Activated CD4-positive, alpha-beta T cell treated with anti-CD3 and anti-CD28 coated beads, Interleukin-2, amount 10 ng/mL, durations not matched to agents 24 days and 14 days (primary cell): ENCODE results near the gene DIO1. TPM values are rescaled to one million over a fixed set of nuclear protein-coding genes. Genes with fewer than 3 reads are reported as not detected.

Experiments
- DNase-seq: peaks from one replicate; pipeline ENCODE4 v3.0.0; 2022
- H3K27ac Mint-ChIP-seq: one replicate; pipeline ENCODE4 v1.8.0; 2022; ENCODE audit warnings: mild to moderate bottlenecking, mixed read lengths
- H3K27me3 Mint-ChIP-seq: one replicate; pipeline ENCODE4 v1.8.0; 2022; ENCODE audit warnings: mixed read lengths
- H3K36me3 Mint-ChIP-seq: one replicate; pipeline ENCODE4 v1.8.0; 2022; ENCODE audit warnings: low read depth, mild to moderate bottlenecking, mixed read lengths
- H3K4me1 Mint-ChIP-seq: one replicate; pipeline ENCODE4 v1.8.0; 2021; ENCODE audit warnings: mixed read lengths
- H3K4me3 Mint-ChIP-seq: one replicate; pipeline ENCODE4 v1.8.0; 2022; ENCODE audit warnings: mild to moderate bottlenecking, moderate library complexity, mixed read lengths
- H3K9me3 Mint-ChIP-seq: one replicate; pipeline ENCODE4 v1.8.0; 2021; ENCODE audit warnings: mixed read lengths
- intact Hi-C: fragments of 100-400 bp; cut with micrococcal nuclease; formaldehyde crosslinking; loops from one replicate; pipeline ENCODE4 v1.15.1; 2023
- total RNA-seq: library from RNA; stranded (reverse); gene quantifications from 2 replicates; pipeline ENCODE4 v1.2.3, GENCODE V29; 2022

Gene DIO1
- total RNA-seq, 1 donor from 2014 or later: not detected

GRCh38 chr1:53942127-53942957 is 48.4 kb downstream of the DIO1 start:
- Mint-ChIP-seq H3K9me3 (no peaks in the 10 kb centered on the region), H3K36me3 (peaks cover 34% of the 10 kb centered on the region), H3K4me3 (peak overlapping the region; percentile 98), H3K27me3 (no peaks in the 10 kb centered on the region), H3K27ac (no peak overlapping the region), H3K4me1 (peaks cover 39% of the 10 kb centered on the region)
- intact Hi-C loops: loop anchor here (2.0 kb wide), 1 partner anchor 24 kb away; no protein-coding TSS in a partner anchor
- DNase-seq: no peak

DNA sequence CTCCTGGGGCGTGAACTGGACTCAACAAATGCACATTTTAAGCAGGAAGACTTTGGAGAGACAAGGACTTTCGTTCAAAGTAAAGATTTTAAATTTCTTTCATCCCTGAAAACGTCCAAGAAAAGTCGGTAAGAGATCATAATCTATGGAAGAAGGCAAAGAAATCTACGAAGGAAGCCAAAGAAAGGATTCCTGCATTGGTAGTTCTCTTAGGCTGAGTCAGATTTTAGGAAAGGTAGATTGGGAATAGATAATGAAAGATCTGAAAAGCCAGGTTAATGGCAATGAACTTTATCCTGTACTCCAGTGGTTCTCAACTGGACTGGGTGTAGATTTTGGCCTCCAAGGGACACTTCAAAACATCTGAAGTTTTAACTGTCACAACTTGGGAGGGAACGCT is 49.1 kb downstream of the DIO1 start:
- Mint-ChIP-seq H3K4me1 (peaks cover 47% of the 10 kb centered on the region), H3K27ac (no peak overlapping the region), H3K27me3 (no peaks in the 10 kb centered on the region), H3K36me3 (peaks cover 27% of the 10 kb centered on the region), H3K4me3 (peak overlapping the region; percentile 98), H3K9me3 (no peaks in the 10 kb centered on the region)
- intact Hi-C loops: loop anchor here (2.0 kb wide), 1 partner anchor 24 kb away; no protein-coding TSS in a partner anchor
- no peak for DNase-seq

DNA sequence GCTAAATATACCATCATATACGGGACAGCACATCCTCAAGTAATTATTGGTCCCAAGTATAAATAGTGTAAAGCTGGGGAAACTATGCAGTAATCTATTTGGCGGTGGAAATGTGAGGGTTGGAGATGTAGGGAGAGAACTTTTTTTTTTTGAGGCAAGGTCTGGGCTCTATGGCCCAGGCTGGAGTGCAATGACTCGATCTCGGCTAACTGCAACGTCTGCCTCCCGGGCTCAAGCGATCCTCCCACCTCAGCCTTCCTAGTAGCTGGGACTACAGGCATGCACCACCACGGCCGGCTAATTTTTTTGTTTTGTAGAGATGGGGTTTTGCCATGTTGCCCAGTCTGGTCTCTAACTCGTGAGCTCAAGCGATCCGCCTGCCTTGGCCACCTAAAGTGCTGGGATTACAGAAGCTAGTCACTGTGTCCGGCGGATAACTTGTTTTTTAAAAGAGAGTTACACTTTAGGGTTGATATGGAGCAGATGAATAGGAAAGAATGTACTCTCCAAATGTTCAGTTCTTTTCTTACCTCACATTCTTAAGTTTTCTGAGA is 49.6 kb downstream of the DIO1 start:
- Mint-ChIP-seq H3K27ac (peak overlapping the region; percentile 71), H3K4me3 (peak overlapping the region; percentile 98), H3K9me3 (no peaks in the 10 kb centered on the region), H3K36me3 (peaks cover 27% of the 10 kb centered on the region), H3K27me3 (no peaks in the 10 kb centered on the region), H3K4me1 (peaks cover 48% of the 10 kb centered on the region)
- DNase-seq: no peak
- intact Hi-C loops: loop anchor here (2.0 kb wide), 1 partner anchor 25 kb away; no protein-coding TSS in a partner anchor

GRCh38 chr1:53944469-53945182 is 50.6 kb downstream of the DIO1 start:
- peak overlapping the region; percentile 95 for H3K27ac Mint-ChIP-seq
- peaks cover 52% of the 10 kb centered on the region for H3K4me1 Mint-ChIP-seq
- peak; percentile 60 for DNase-seq
- H3K27me3 Mint-ChIP-seq: no peaks in the 10 kb centered on the region
- H3K9me3 Mint-ChIP-seq: no peaks in the 10 kb centered on the region
- H3K36me3 Mint-ChIP-seq: peaks cover 20% of the 10 kb centered on the region
- H3K4me3 Mint-ChIP-seq: peak overlapping the region; percentile 98
- intact Hi-C loops: loop anchor here (5.0 kb wide), 1 partner anchor 818 kb away; the partner anchor contains the start of gene PARS2

- H3K9me3 Mint-ChIP-seq: no peaks in the 10 kb centered on the region
- intact Hi-C loops: loop anchor here (5.0 kb wide), 1 partner anchor 817 kb away; the partner anchor contains the start of gene PARS2
- peaks cover 54% of the 10 kb centered on the region for H3K4me1 Mint-ChIP-seq
- DNase-seq: no peak
- H3K27ac Mint-ChIP-seq: peak overlapping the region; percentile 95
- peaks cover 17% of the 10 kb centered on the region for H3K36me3 Mint-ChIP-seq
- H3K27me3 Mint-ChIP-seq: no peaks in the 10 kb centered on the region
- peak overlapping the region; percentile 98 for H3K4me3 Mint-ChIP-seq
Observed at GRCh38 chr1:53945183-53945432, 51.1 kb downstream of the DIO1 start.

DNA sequence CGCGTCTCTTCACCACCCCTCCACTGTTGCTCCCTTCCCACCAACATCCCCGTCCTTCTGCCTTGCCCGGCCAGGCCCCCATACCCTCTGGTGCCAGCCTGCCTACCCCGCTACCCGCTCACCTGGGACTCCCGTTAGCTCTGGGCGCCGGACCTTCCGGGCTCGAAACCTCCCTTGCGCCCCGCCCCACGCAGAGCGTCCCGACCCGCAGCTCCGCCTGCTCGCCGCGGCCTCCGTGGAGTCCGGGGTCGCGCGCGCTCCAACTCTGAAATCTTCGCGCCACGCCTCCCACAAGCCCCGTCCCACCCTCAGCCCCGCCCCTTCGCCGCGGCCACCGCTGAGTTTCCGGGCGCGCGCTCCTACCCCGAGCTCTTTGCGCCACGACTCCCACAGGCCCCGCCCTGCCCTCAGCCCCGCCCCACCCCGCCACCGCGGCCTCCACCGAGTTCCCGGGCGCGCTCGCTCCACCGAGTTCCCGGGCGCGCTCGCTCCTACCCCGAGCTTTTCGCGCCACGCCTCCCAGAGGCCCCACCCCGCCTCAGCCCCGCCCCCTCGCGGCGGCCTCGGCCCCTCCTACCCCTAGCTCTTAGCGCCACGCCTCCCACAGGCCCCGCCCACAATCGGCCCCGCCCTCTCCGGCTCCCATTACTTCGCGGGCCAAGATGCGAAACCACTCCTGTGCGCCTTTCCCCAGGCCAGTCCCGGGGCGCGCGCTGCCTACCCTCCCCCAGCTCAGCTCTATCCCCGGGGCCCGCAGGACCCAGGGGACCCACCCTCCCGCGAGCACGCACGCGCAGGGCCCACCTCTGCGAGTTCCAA is 51.7 kb downstream of the DIO1 start, which contains the start of gene IFT25:
Gene IFT25 (minus strand): TSS at position 267 of the 819 bp plus-strand sequence. CDS start 5,617 bp downstream, outside the sequence.
- H3K27me3 Mint-ChIP-seq: no peaks in the 10 kb centered on the region
- peaks cover 16% of the 10 kb centered on the region for H3K36me3 Mint-ChIP-seq
- H3K27ac Mint-ChIP-seq: peak within 1 kb of the TSS; percentile 95
- H3K4me1 Mint-ChIP-seq: peaks cover 53% of the 10 kb centered on the region
- H3K4me3 Mint-ChIP-seq: peak within 1 kb of the TSS; percentile 98
- peak; percentile 99 for DNase-seq
- H3K9me3 Mint-ChIP-seq: no peaks in the 10 kb centered on the region
- intact Hi-C loops: loop anchor here (1.0 to 5.0 kb wide), 4 partner anchors 56 to 817 kb away; partner anchors contain the start of genes NDC1, PARS2, TCEANC2 and TMEM59

GRCh38 chr1:53946252-53947171 is 52.5 kb downstream of the DIO1 start, which contains the start of gene LRRC42:
Gene LRRC42, plus strand, starts transcription at chr1:53946350. Its CDS starts 5,650 bp downstream, at chr1:53952000.
- no peaks in the 10 kb centered on the region for H3K9me3 Mint-ChIP-seq
- no peaks in the 10 kb centered on the region for H3K27me3 Mint-ChIP-seq
- H3K4me1 Mint-ChIP-seq: peaks cover 53% of the 10 kb centered on the region
- H3K27ac Mint-ChIP-seq: peak within 1 kb of the TSS; percentile 95
- peak within 1 kb of the TSS; percentile 98 for H3K4me3 Mint-ChIP-seq
- intact Hi-C loops: loop anchor here (1.0 to 5.0 kb wide), 4 partner anchors 57 to 816 kb away; partner anchors contain the start of genes NDC1, PARS2, TCEANC2 and TMEM59
- DNase-seq: no peak
- peaks cover 19% of the 10 kb centered on the region for H3K36me3 Mint-ChIP-seq

GRCh38 chr1:53947172-53947907 is 53.4 kb downstream of the DIO1 start:
- Mint-ChIP-seq H3K4me1 (peaks cover 53% of the 10 kb centered on the region), H3K36me3 (peaks cover 21% of the 10 kb centered on the region)

DNA sequence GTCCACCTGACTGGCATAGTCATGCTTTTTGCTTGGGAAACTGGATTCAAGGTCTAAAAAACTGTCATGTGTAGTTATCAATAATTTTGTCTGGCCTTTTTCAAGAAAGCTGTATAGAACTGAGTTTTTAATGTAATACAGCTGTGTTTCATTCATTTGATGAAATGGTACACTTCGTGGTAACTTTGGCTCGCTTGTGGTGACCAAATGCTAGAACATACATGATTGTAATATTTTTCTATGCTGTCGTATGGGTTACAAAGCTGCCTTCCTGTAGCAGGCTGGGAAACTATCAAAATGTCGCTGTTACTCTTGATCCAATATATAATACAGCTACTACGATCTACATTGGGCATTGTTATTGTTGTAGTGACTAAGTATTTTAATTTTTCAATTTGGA is 54.3 kb downstream of the DIO1 start:
- Mint-ChIP-seq H3K4me1 (peaks cover 45% of the 10 kb centered on the region), H3K4me3 (peak overlapping the region; percentile 98)
- intact Hi-C loops: loop anchor here (2.0 to 5.0 kb wide), 2 partner anchors 69 to 814 kb away; partner anchors contain the start of gene PARS2

More at GRCh38 chr1:53947172-53947907, 53.4 kb downstream of the DIO1 start:
- Mint-ChIP-seq H3K27me3 (no peaks in the 10 kb centered on the region), H3K9me3 (no peaks in the 10 kb centered on the region), H3K27ac (peak overlapping the region; percentile 84), H3K4me3 (peak overlapping the region; percentile 98)
- intact Hi-C loops: loop anchor here (5.0 kb wide), 1 partner anchor 815 kb away; the partner anchor contains the start of gene PARS2
- DNase-seq: no peak

DNA sequence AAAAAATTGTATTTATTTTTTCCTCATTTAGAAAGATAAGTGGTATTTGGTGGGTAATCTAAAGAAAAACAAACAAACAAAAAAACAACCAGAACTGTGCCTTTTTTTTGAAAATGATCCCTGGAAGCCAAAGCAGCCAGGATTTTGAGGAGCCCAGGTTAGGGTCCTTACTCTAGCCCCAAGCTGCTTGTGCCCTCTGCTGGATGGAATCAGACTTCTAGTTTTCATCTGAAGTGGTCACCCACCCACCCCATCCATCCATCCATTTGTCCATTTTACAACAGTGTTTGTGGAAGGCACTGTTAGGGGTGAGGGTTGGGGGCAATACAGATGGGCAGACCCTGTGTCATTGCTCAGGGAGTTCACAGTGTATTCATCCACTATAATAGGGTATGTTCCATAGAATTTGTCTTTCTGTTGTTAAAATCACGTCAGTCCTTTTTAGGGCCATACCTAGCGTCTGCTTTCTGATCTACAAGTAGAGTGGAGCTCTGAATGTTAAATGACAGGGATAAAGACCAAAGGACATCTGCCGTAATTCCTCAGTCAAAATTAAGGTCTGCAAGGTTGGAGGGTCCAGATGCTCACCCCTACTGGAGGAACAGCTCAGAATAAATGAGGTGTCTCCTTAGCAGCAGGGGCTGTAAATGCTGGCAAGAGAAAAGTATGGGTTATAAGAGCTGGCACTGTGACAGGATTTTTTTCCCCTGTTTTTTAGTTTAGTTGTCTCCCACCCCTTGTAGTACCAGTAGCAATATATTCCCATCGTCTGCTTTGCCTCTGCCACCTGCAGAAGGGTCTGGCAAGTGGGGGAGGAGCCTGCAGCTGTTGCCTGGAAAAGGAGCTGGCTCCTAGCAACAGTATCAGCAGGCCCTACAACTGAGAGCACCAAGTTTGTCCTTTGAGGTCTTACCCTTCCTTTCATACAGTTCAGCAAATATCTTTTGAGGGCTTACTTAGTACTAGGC is 55.3 kb downstream of the DIO1 start:
- intact Hi-C loops: loop anchor here (1.0 to 5.0 kb wide), 3 partner anchors 71 to 813 kb away; partner anchors contain the start of gene PARS2
- Mint-ChIP-seq H3K27me3 (no peaks in the 10 kb centered on the region), H3K4me1 (peaks cover 37% of the 10 kb centered on the region), H3K36me3 (peaks cover 19% of the 10 kb centered on the region), H3K9me3 (no peaks in the 10 kb centered on the region), H3K4me3 (no peak overlapping the region), H3K27ac (no peak overlapping the region)
- peak; percentile 77 for DNase-seq

More for the DNA sequence above, 54.3 kb downstream of the DIO1 start:
- H3K27ac Mint-ChIP-seq: no peak overlapping the region
- no peaks in the 10 kb centered on the region for H3K27me3 Mint-ChIP-seq
- H3K9me3 Mint-ChIP-seq: no peaks in the 10 kb centered on the region
- no peak for DNase-seq
- H3K36me3 Mint-ChIP-seq: peaks cover 20% of the 10 kb centered on the region

GRCh38 chr1:53951697-53952096 is 57.7 kb downstream of the DIO1 start:
- H3K27me3 Mint-ChIP-seq: no peaks in the 10 kb centered on the region
- no peak for DNase-seq
- intact Hi-C loops: no loop called here

More at GRCh38 chr1:53951697-53952096, 57.7 kb downstream of the DIO1 start:
- H3K4me3 Mint-ChIP-seq: no peak overlapping the region
- H3K27ac Mint-ChIP-seq: no peak overlapping the region
- H3K36me3 Mint-ChIP-seq: peaks cover 27% of the 10 kb centered on the region
- peaks cover 35% of the 10 kb centered on the region for H3K4me1 Mint-ChIP-seq
- no peaks in the 10 kb centered on the region for H3K9me3 Mint-ChIP-seq
